ENCODE measurements around the gene SP8.
"Not testable (repeated sequence)": the region's sequence is repeated elsewhere in the genome, so short reads cannot be mapped to it uniquely, and the experiment has no call there.

The SP8 gene

DNA sequence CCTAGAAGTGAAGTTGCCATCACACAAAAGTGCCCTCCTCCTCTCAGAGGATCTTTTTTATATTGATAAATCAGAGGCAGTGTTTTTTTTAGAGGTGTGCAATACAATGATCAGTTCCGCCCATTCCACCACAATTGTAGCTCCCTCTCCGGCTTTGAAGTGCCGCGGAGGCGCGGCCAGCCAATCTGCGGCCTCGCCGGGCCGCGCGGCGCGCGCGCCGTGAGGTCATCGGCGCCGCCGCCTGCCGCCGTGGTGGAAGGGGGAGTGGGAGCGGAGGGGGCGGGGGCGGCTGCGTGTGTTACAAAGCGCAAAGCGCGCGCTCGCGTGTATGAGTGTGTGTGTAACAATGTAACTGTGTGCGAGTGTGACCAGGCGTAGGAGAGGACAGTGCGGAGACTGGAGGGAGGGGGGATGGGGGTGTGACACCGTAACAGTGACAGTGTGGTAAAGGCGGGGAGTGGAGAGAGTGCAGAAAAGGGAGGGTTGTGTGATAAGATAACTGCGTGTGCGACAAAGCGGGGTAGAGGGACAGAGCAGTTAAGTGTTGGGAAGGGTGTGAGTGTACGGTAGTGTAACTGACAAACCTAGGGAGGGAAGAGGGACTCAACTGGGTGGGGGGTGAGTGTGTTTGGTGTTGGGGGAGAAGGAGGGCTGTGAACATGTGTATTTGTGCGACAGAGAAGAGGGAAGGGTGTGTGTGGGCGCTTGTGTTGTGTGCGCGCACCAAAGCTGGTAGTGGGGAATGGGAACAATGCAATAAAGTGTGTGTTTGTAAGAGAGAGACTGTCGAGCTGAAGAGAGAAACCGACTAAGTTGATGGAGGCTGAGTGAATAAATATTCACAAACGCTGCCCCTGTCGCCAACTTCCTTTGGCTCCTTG, at the start of gene SP8:
TSS of gene SP8 (minus strand) at position 108 of the 881 bp plus-strand sequence. CDS start at position 20, 88 bp downstream.
- in situ Hi-C loops (cut with MboI; ENCODE audit: low sequenced_read_pairs), result no loop called here

DNA sequence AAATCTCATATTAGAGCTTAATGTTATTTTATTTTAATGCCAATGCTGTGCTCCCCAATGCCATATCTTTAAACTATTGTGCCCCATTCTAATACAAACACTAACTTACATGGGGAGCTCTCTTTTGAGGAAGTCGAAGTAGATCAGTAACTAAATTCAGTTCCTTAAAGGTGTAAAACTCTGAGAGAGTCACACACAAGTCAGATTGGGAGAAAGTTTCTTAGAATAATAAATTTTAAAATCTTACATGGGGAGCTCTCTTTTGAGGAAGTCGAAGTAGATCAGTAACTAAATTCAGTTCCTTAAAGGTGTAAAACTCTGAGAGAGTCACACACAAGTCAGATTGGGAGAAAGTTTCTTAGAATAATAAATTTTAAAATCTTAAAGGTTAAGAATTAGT, 49.7 kb upstream of the SP8 start:
- in situ Hi-C loops (cut with MboI; ENCODE audit: low sequenced_read_pairs), result not testable (repeated sequence)

DNA sequence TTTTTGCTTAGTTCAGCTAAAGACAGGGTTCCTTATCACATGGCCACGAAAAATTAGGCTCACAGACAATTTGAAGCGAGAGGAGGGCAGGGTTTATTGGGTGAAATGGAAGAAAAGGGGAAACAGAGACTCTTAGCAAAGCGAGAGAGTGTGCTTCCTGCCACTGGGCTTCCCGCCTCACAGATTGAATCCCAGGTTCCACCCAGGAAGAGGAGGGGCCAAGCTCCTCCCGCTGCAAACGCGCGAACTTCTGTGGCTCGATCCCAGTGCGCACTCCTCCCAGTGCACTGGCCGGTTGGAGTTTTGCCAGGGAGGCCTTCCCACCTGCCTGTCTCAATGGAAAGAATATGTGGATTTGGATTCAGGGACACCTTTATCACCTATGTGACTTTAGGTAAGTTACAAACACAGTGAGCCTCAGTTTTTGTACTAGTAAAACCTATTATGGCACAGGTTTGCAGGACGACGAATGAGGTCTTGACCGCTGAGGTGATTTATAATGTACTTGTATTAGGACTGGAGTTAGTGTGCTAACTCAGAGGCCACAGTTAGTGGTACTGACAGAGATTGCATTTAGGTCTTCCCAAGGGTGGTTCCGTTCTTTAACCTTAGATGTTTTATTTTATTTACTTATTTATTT, 48.5 kb upstream of the SP8 start:
- in situ Hi-C loops (cut with MboI; ENCODE audit: low sequenced_read_pairs), result no loop called here

- in situ Hi-C loops (cut with MboI; ENCODE audit: low sequenced_read_pairs), result no loop called here
Measured at GRCh38 chr7:20834656-20835055, 48.0 kb upstream of the SP8 start.

- in situ Hi-C loops (cut with MboI; ENCODE audit: low sequenced_read_pairs), result no loop called here
Measured at GRCh38 chr7:20831956-20832355, 45.3 kb upstream of the SP8 start.

- in situ Hi-C loops (cut with MboI; ENCODE audit: low sequenced_read_pairs), result no loop called here
Measured at GRCh38 chr7:20831451-20831850, 44.8 kb upstream of the SP8 start.

DNA sequence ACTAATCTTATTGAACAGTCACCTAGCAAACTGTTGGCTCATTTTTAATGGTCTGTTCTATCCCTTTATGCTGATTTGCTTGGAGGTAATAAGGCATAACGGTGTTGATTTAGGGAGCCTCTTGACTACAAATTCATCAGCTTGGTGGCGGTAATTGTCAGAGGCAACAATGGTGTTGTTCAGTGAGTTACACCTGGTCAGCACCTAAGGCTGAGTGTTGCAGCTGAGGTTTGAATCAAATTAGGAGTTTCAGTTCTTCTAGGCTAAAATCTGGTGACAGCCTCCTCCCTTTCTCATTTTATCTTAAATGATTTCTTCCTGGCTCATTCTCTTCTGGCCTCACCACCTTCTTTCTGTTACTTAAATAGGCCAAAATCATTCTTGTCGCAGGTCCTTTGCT, 42.3 kb upstream of the SP8 start:
- in situ Hi-C loops (cut with MboI; ENCODE audit: low sequenced_read_pairs), result no loop called here

- in situ Hi-C loops (cut with MboI; ENCODE audit: low sequenced_read_pairs), result no loop called here
Measured at GRCh38 chr7:20827172-20827571, 40.5 kb upstream of the SP8 start.

- in situ Hi-C loops (cut with MboI; ENCODE audit: low sequenced_read_pairs), result no loop called here
Measured at GRCh38 chr7:20826243-20826642, 39.6 kb upstream of the SP8 start.

DNA sequence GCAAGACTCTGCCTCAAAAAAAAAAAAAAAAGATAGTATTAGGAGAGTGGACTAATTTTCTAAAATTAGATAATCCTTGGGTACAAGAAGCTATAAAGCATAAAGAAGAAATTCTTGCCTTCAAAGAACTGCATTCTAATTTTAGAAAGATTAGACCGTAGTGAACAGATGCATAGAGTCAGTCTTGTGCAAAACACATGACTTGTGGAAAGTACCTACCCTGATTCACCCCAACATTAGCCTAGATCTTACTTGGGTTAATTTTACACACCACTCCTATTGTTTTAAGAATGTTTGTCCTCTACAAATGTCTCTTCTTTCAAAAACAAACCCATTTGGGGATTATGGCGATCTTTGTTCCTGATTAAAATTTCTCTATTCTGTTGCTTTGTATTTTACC, 38.9 kb upstream of the SP8 start:
- in situ Hi-C loops (cut with MboI; ENCODE audit: low sequenced_read_pairs), result no loop called here

GRCh38 chr7:20821390-20821789, 34.7 kb upstream of the SP8 start:
- in situ Hi-C loops (cut with MboI; ENCODE audit: low sequenced_read_pairs), result not testable (repeated sequence)

DNA sequence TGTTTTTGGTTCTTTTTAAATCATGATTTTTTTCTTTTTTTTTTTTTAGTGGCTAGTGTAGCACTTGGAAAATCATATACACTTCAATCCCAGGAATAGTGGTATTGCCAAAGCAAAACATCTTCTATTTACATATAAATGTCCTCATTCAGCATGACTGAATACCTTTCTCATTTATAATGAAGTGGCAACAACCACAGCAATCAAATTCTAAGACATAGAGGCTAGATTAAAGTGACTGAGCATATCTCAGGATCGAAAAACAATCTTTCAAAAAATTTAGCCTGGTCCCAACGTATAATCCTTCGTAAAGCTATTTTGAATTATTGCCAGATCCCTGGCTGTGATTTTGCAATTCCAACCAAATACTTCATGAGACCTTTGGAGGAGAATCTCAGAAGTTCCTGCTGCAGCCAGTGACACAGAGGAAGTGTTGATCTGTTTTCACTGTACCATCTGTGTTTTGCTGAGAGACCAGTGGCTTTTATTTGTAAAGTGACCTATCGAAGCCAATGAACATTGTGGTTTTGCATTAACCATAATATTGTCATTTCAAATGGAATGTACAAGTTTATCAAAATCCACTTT, 29.8 kb upstream of the SP8 start:
- in situ Hi-C loops (cut with MboI; ENCODE audit: low sequenced_read_pairs), result no loop called here

GRCh38 chr7:20804345-20804744, 17.7 kb upstream of the SP8 start:
- in situ Hi-C loops (cut with MboI; ENCODE audit: low sequenced_read_pairs), result no loop called here

DNA sequence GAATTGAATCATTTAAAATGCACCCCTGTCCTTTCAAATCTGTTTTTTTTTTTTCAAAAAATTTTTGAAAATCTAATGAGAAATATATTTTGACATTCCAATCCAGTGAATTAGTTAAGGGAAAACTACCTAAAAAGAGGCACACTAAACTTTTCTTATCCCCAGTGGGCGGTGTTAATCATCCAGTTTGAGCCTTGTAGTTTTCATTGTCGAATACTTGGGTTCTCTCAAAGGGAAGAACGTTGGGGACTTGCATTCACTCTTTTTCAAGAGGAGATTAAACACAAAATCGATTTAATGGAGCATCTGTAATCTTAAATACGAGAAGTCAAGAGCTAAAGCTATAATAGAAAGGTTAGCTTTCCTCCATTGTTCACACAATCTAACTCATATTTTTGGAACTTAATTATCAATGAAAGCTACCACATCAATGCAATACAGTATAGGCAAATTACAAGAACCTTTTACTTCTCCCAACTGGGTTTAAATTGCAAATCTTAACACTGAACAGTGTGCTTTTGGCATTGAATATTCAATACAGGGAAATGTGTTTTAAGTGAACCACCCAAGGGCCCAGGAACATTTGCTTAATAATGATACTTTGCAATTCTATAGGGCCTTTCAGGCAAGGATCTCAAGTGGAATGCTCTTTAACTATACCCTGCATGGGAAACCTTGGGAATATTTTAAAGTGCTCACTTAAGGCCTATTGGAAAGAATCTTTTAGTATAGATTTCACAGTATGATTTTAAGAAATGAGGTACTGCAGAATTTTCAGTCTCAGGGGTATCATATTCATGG, 13.1 kb upstream of the SP8 start:
- in situ Hi-C loops (cut with MboI; ENCODE audit: low sequenced_read_pairs), result no loop called here

DNA sequence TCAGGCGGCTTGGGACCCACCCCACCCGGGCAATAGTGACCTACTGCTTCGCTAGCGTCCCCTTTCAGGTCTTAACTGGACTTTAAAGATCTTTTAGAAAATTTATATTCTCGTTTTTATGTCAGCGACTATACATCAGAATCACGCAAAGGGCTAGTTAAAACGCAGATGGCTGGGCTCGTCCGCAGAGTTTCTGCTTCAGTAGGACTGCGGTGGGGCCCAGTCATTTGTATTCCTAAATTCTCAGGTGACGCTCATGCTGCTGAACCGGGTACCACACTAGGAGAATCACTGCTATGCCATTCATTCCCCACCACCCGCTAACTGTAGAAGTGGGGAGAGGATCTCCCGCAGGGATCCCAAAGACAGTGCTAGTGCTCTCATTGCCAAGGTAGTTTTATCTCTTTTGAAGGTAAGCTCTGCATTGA, 12.0 kb upstream of the SP8 start:
- in situ Hi-C loops (cut with MboI; ENCODE audit: low sequenced_read_pairs), result no loop called here

GRCh38 chr7:20798081-20798693, 11.5 kb upstream of the SP8 start:
- in situ Hi-C loops (cut with MboI; ENCODE audit: low sequenced_read_pairs), result no loop called here

GRCh38 chr7:20797462-20798080, 10.9 kb upstream of the SP8 start:
- in situ Hi-C loops (cut with MboI; ENCODE audit: low sequenced_read_pairs), result no loop called here

- in situ Hi-C loops (cut with MboI; ENCODE audit: low sequenced_read_pairs), result no loop called here
Measured at GRCh38 chr7:20797042-20797461, 10.4 kb upstream of the SP8 start.

- in situ Hi-C loops (cut with MboI; ENCODE audit: low sequenced_read_pairs), result no loop called here
Measured at GRCh38 chr7:20796500-20796899, 9.8 kb upstream of the SP8 start.

DNA sequence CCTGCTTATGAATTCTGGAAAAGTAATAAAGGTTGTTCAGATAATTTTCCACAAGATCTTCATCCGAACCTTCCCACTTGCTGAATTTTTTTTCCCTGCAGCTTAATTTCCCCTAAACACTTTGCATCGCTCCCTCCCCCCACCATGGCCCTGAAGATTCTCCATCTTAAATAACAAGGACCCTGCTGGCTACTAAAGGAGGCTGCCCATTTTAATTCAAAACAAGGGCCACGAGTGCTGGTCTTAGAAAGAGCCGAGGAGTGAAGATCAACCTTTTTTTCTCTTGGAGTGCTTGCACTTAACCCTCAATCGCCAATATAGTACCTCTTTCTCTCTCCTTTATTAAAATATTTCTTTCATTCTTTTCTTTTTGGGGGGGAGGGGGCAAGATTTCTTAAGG, 9.2 kb upstream of the SP8 start:
- in situ Hi-C loops (cut with MboI; ENCODE audit: low sequenced_read_pairs), result no loop called here
